SK-N-SH (cell line): Measurements from ENCODE around the gene SLC25A25.

Experiments
- ELF1 ChIP-seq: IDR thresholded peaks from 2 replicates; pipeline ENCODE4 v1.4.0; 2012
- EP300 ChIP-seq, 2 experiments: IDR thresholded peaks; 2 replicates each; pipeline versions ENCODE4 v1.4.0 to v1.6.1; 2012; ENCODE audit warnings: borderline replicate concordance in 1 of 2, low read depth in 1 of 2, low read length in 1 of 2
- POLR2AphosphoS5 ChIP-seq: IDR thresholded peaks from 2 replicates; pipeline ENCODE4 v1.6.1; 2012; ENCODE audit warnings: low read depth, low read length
- TAF1 ChIP-seq: IDR thresholded peaks from 2 replicates; pipeline ENCODE4 v1.6.1; 2012; ENCODE audit warnings: low read depth, mild to moderate bottlenecking, low read length, moderate library complexity, borderline replicate concordance
- TEAD4 ChIP-seq: IDR thresholded peaks from 2 replicates; pipeline ENCODE4 v1.4.0; 2012; ENCODE audit warnings: mild to moderate bottlenecking, borderline replicate concordance; ENCODE audit not compliant: insufficient read depth
- TF ChIP-seq, protein P1 (sequence below): fragments of 200-600 bp; sonication (generic); IDR thresholded peaks from 2 replicates; pipeline ENCODE4 v1.6.1; 2017; ENCODE audit warnings: antibody characterized with exemption, mild to moderate bottlenecking, moderate library complexity
- TF ChIP-seq, protein P2 (sequence below): IDR thresholded peaks from 2 replicates; pipeline ENCODE4 v1.4.0; 2012; ENCODE audit warnings: low read depth

DNA sequence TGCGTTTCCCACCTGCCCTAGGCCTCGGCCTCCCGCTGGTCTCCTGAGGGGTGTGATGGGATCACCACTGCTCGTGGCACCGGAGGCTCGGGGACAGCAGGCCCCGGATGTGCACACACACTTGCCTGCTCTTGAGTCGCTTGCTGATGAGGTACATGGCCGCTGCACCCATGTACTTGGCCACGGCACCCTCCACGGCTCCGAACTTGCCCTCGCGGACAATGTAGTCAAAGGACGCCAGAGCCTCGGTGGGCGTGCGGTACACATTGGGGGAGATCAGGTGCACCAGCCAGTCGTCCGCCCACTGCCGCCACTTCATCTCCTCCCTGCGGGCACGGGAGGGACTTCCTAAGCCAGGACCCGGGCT is 54.8 kb downstream of the SLC25A25 start:
- TF ChIP-seq TEAD4: no peak
- TF ChIP-seq POLR2AphosphoS5: no peak
- no peak for TF ChIP-seq ELF1
- TF ChIP-seq, protein P1, sequence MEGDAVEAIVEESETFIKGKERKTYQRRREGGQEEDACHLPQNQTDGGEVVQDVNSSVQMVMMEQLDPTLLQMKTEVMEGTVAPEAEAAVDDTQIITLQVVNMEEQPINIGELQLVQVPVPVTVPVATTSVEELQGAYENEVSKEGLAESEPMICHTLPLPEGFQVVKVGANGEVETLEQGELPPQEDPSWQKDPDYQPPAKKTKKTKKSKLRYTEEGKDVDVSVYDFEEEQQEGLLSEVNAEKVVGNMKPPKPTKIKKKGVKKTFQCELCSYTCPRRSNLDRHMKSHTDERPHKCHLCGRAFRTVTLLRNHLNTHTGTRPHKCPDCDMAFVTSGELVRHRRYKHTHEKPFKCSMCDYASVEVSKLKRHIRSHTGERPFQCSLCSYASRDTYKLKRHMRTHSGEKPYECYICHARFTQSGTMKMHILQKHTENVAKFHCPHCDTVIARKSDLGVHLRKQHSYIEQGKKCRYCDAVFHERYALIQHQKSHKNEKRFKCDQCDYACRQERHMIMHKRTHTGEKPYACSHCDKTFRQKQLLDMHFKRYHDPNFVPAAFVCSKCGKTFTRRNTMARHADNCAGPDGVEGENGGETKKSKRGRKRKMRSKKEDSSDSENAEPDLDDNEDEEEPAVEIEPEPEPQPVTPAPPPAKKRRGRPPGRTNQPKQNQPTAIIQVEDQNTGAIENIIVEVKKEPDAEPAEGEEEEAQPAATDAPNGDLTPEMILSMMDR: no peak
- TF ChIP-seq, protein P2, sequence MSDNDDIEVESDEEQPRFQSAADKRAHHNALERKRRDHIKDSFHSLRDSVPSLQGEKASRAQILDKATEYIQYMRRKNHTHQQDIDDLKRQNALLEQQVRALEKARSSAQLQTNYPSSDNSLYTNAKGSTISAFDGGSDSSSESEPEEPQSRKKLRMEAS: no peak
- TF ChIP-seq TAF1: no peak
- TF ChIP-seq EP300 (IDR thresholded peaks at IDR 0.05; ENCODE audit: borderline replicate concordance in 1 of 2, low read depth in 1 of 2, low read length in 1 of 2): no peak
